Measurements from ENCODE around the gene GABRA6. TPM values are rescaled to one million over a fixed set of nuclear protein-coding genes. Genes with fewer than 3 reads are reported as not detected.

The GABRA6 gene
- total RNA-seq (2022) (not detected in 2 replicates), Bru-seq, nascent RNA (not detected), BruChase-seq, experiment 1, labeled RNA remaining after a 2-hour chase (not detected), BruChase-seq, experiment 2, labeled RNA remaining after a 6-hour chase (not detected)
- long read RNA-seq: 0 reads

DNA sequence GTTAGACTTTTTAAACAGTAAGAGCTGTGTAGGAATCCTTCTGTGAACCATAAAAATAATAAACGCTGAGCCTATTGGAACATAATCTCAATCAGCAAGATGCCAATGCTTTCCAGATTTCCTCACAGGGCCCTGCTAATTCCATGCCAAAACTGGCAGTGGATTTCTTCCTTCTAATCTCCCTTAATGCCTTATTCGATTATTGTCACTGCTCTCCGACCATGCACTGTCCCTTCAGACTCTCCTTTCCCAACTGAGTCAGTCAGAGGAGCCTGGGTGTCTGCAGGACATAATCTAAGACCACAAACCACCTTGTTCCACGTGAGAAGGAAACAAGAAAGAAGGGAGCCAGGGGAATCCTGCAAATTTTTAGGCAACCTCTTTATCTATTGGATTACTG lies at the start of gene GABRA6:
TSS of gene GABRA6 (plus strand) at position 261 of the 400 bp plus-strand sequence. CDS start 269 bp downstream, outside the sequence.
- intact Hi-C loops (cut with micrococcal nuclease; ENCODE audit: unreplicated experiment): no loop called here
- Histone ChIP-seq H3K27me3 (replicated peaks; ENCODE audit: control insufficient read depth, insufficient read depth, low read length) (no peaks in the 10 kb centered on the region), H3K36me3 (ENCODE audit: control insufficient read depth, insufficient read depth, low read length) (no peaks in the 10 kb centered on the region), H3K9me3 (no peaks in the 10 kb centered on the region), H3K4me3 (ENCODE audit: low read depth, low read length) (no peak within 1 kb of the TSS), H3K4me1 (no peaks in the 10 kb centered on the region)
- TF ChIP-seq, protein P1, sequence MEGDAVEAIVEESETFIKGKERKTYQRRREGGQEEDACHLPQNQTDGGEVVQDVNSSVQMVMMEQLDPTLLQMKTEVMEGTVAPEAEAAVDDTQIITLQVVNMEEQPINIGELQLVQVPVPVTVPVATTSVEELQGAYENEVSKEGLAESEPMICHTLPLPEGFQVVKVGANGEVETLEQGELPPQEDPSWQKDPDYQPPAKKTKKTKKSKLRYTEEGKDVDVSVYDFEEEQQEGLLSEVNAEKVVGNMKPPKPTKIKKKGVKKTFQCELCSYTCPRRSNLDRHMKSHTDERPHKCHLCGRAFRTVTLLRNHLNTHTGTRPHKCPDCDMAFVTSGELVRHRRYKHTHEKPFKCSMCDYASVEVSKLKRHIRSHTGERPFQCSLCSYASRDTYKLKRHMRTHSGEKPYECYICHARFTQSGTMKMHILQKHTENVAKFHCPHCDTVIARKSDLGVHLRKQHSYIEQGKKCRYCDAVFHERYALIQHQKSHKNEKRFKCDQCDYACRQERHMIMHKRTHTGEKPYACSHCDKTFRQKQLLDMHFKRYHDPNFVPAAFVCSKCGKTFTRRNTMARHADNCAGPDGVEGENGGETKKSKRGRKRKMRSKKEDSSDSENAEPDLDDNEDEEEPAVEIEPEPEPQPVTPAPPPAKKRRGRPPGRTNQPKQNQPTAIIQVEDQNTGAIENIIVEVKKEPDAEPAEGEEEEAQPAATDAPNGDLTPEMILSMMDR (IDR thresholded peaks at IDR 0.05; ENCODE audit: insufficient read depth in 1 of 2, low read depth in 1 of 2, low read length in 1 of 2, severe bottlenecking in 1 of 2, unreplicated experiment in 1 of 2): no peak
- Mint-ChIP-seq H3K4me1 (ENCODE audit: low read depth, unreplicated experiment) (no peaks in the 10 kb centered on the region), H3K9me3 (ENCODE audit: unreplicated experiment) (no peaks in the 10 kb centered on the region), H3K27me3 (ENCODE audit: insufficient read depth, unreplicated experiment) (no peaks in the 10 kb centered on the region), H3K27ac (ENCODE audit: unreplicated experiment) (no peak within 1 kb of the TSS), H3K4me3 (ENCODE audit: unreplicated experiment) (no peak within 1 kb of the TSS), H3K36me3 (ENCODE audit: insufficient read depth, unreplicated experiment) (no peaks in the 10 kb centered on the region)
- no TSS peak for BruUV-seq (replicated peaks)
- POLR2A ChIA-PET: no interaction called here
- CTCF ChIA-PET: no interaction called here
- DNase-seq: no peak

DNA sequence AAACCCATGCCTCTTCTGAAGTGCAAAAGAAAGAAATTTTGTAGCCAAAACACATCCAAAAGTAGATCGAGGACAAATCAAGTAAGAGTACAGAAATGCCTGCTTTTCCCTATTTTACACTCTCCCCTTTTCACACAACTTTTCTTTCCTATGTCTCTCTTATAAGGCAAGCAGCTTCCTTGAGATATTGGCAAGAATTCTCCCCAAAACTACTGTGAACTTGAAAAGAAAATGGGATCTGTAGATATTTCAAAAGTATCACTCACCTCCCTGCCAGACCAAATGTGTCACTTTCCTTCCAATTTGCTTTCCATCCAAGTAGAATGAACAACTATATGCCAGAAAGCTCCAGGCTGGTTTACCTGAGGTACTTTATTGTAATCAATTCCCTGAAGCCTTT lies 47.9 kb upstream of the GABRA6 start:
- Histone ChIP-seq H3K36me3 (ENCODE audit: control insufficient read depth, insufficient read depth, low read length) (no peaks in the 10 kb centered on the region), H3K4me3 (ENCODE audit: low read depth, low read length) (no peak overlapping the region), H3K4me1 (no peaks in the 10 kb centered on the region), H3K9me3 (no peaks in the 10 kb centered on the region), H3K27me3 (replicated peaks; ENCODE audit: control insufficient read depth, insufficient read depth, low read length) (no peaks in the 10 kb centered on the region)
- no TSS peak for BruUV-seq (replicated peaks)
- Mint-ChIP-seq H3K4me1 (ENCODE audit: low read depth, unreplicated experiment) (no peaks in the 10 kb centered on the region), H3K27ac (ENCODE audit: unreplicated experiment) (no peak overlapping the region), H3K27me3 (ENCODE audit: insufficient read depth, unreplicated experiment) (peaks cover 5% of the 10 kb centered on the region), H3K4me3 (ENCODE audit: unreplicated experiment) (no peak overlapping the region), H3K9me3 (ENCODE audit: unreplicated experiment) (no peaks in the 10 kb centered on the region), H3K36me3 (ENCODE audit: insufficient read depth, unreplicated experiment) (no peaks in the 10 kb centered on the region)
- no peak for DNase-seq
- intact Hi-C loops (cut with micrococcal nuclease; ENCODE audit: unreplicated experiment): no loop called here
- ChIA-PET POLR2A (no interaction called here), CTCF (no interaction called here)
- TF ChIP-seq, protein P1 (IDR thresholded peaks at IDR 0.05; ENCODE audit: insufficient read depth in 1 of 2, low read depth in 1 of 2, low read length in 1 of 2, severe bottlenecking in 1 of 2, unreplicated experiment in 1 of 2): no peak

DNA sequence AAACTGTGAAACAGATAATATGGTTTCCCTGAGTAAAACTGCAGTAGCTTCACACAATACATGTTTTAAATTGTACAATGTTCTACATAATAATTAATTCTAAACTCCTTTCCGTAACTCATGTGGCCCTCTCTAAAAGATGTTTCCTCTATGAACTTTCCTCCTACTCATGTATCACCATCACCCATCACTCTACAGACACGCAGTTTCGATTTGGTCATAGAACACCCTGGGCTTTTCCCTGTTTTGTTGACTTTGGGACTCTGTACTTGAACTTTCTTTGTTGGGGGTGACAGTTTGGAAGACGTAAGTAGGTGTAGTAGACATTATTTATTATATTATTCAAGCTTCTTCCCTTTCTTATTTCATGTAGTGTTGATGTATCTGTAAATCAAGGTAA lies 44.1 kb upstream of the GABRA6 start:
- H3K27me3 Mint-ChIP-seq (ENCODE audit: insufficient read depth, unreplicated experiment): peaks cover 3% of the 10 kb centered on the region
- POLR2A ChIA-PET: no interaction called here
- CTCF ChIA-PET: no interaction called here
- no peaks in the 10 kb centered on the region for H3K9me3 Mint-ChIP-seq (ENCODE audit: unreplicated experiment)
- H3K27ac Mint-ChIP-seq (ENCODE audit: unreplicated experiment): no peak overlapping the region
- H3K27me3 ChIP-seq (replicated peaks; ENCODE audit: control insufficient read depth, insufficient read depth, low read length): no peaks in the 10 kb centered on the region
- no peaks in the 10 kb centered on the region for H3K36me3 ChIP-seq (ENCODE audit: control insufficient read depth, insufficient read depth, low read length)
- intact Hi-C loops (cut with micrococcal nuclease; ENCODE audit: unreplicated experiment): no loop called here
- TF ChIP-seq, protein P1 (IDR thresholded peaks at IDR 0.05; ENCODE audit: insufficient read depth in 1 of 2, low read depth in 1 of 2, low read length in 1 of 2, severe bottlenecking in 1 of 2, unreplicated experiment in 1 of 2): no peak
- no peaks in the 10 kb centered on the region for H3K4me1 Mint-ChIP-seq (ENCODE audit: low read depth, unreplicated experiment)
- no peaks in the 10 kb centered on the region for H3K36me3 Mint-ChIP-seq (ENCODE audit: insufficient read depth, unreplicated experiment)
- H3K4me3 Mint-ChIP-seq (ENCODE audit: unreplicated experiment): no peak overlapping the region
- H3K4me3 ChIP-seq (ENCODE audit: low read depth, low read length): no peak overlapping the region
- no peak for DNase-seq
- BruUV-seq (replicated peaks): no TSS peak
- no peaks in the 10 kb centered on the region for H3K4me1 ChIP-seq
- no peaks in the 10 kb centered on the region for H3K9me3 ChIP-seq

All from Caco-2 (cell line).